Measurements from ENCODE around the gene CCDC174. TPM values are rescaled to one million over a fixed set of nuclear protein-coding genes. Genes with fewer than 3 reads are reported as not detected.
A peak's percentile ranks its signal among the peaks of the same experiment; 100 is the strongest.

The CCDC174 gene
- total RNA-seq (10 to 100 TPM; 25.3 to 38.0 TPM), polyA plus RNA-seq (ENCODE audit: insufficient read depth, low read depth, low replicate concordance) (19.1 TPM)
- long read RNA-seq, donor 1, partial matches to known transcripts: 0 of 6 reads
- long read RNA-seq, donor 1, other reads (novel, unspliced or antisense): 0 of 6 reads
- long read RNA-seq, donor 2, partial matches to known transcripts: 5 of 9 reads
- long read RNA-seq, donor 2, other reads (novel, unspliced or antisense): 0 of 9 reads

GRCh38 chr3:14651440-14652251, at the start of gene CCDC174:
Gene CCDC174 (plus strand): TSS chr3:14651762. CDS start chr3:14651837, 75 bp downstream.
- TF ChIP-seq CTCF (IDR thresholded peaks at IDR 0.05) (no peak), POLR2A (IDR thresholded peaks at IDR 0.05) (peak; percentile 44)
- Histone ChIP-seq H3K4me3 (peak within 1 kb of the TSS; percentile 80 to 81), H3K9me3 (no peaks in the 10 kb centered on the region), H3K27ac (peak within 1 kb of the TSS; percentile 87 to 89), H3K36me3 (ENCODE audit: low read depth, missing control alignments) (no peaks in the 10 kb centered on the region), H3K27me3 (no peaks in the 10 kb centered on the region), H3K4me1 (peaks cover 26% of the 10 kb centered on the region)
- intact Hi-C loops (cut with DNase I; ENCODE audit: low total_unique reads): no loop called here
- peak; percentile 98 for DNase-seq
- WGBS, 2 donors: 0 to 1% methylated on average over 40 to 46 of the region's 47 CpGs

GRCh38 chr3:14602006-14602803, 49.4 kb upstream of the CCDC174 start:
- Histone ChIP-seq H3K4me3 (peak overlapping the region; percentile 9 to 49), H3K36me3 (ENCODE audit: low read depth, missing control alignments) (no peaks in the 10 kb centered on the region), H3K27ac (no peak overlapping the region), H3K4me1 (no peaks in the 10 kb centered on the region), H3K27me3 (no peaks in the 10 kb centered on the region), H3K9me3 (no peaks in the 10 kb centered on the region)
- intact Hi-C loops (cut with DNase I; ENCODE audit: low total_unique reads): no loop called here
- 0 to 2% methylated on average over 28 to 49 of the region's 66 CpGs for WGBS, 2 donors
- no peak for TF ChIP-seq POLR2A (IDR thresholded peaks at IDR 0.05)
- DNase-seq: no peak

GRCh38 chr3:14602804-14603644, 48.5 kb upstream of the CCDC174 start:
- intact Hi-C loops (cut with DNase I; ENCODE audit: low total_unique reads): no loop called here
- no peaks in the 10 kb centered on the region for H3K36me3 ChIP-seq (ENCODE audit: low read depth, missing control alignments)
- peak overlapping the region; percentile 9 to 49 for H3K4me3 ChIP-seq
- DNase-seq: no peak
- WGBS, 2 donors: 6 to 10% methylated on average over 22 to 35 of the region's 85 CpGs
- no peak overlapping the region for H3K27ac ChIP-seq
- no peaks in the 10 kb centered on the region for H3K4me1 ChIP-seq
- H3K9me3 ChIP-seq: no peaks in the 10 kb centered on the region
- no peak for TF ChIP-seq POLR2A (IDR thresholded peaks at IDR 0.05)
- no peak for TF ChIP-seq CTCF (IDR thresholded peaks at IDR 0.05)
- H3K27me3 ChIP-seq: no peaks in the 10 kb centered on the region

- Histone ChIP-seq H3K4me1 (no peaks in the 10 kb centered on the region), H3K9me3 (no peaks in the 10 kb centered on the region), H3K36me3 (ENCODE audit: low read depth, missing control alignments) (no peaks in the 10 kb centered on the region), H3K4me3 (no peak overlapping the region), H3K27me3 (no peaks in the 10 kb centered on the region), H3K27ac (no peak overlapping the region)
- DNase-seq: no peak
- intact Hi-C loops (cut with DNase I; ENCODE audit: low total_unique reads): no loop called here
- TF ChIP-seq POLR2A (IDR thresholded peaks at IDR 0.05) (no peak), CTCF (IDR thresholded peaks at IDR 0.05) (no peak)
- WGBS, 2 donors: 74 to 81% methylated on average over 4 to 5 of the region's 5 CpGs
Observed at GRCh38 chr3:14605067-14605466, 46.5 kb upstream of the CCDC174 start.

Data from testis (tissue), 5 donors.